IMR-90 (cell line): ENCODE results near the gene HCAR3. TPM values are rescaled to one million over a fixed set of nuclear protein-coding genes. Genes with fewer than 3 reads are reported as not detected.

Source experiments
- ATAC-seq: fragments of 200-7000 bp; cut with Tn5 transposase; 2 replicates; pipeline ENCODE4 v1.9.1; 2020; ENCODE audit warnings: low read depth, mild to moderate bottlenecking, moderate library complexity
- BruUV-seq: library from RNA; stranded (reverse); fragments of 400-500 nt; replicated peaks from 2 replicates; lab custom pipeline; 2021; lab: Mats Ljungman, UMichigan
- CTCF ChIA-PET: fragments of 300-600 bp; formaldehyde crosslinking; extraction: SDS; loops from one replicate; lab custom pipeline; 2021; ENCODE audit warnings: antibody characterized with exemption; lab: Yijun Ruan, JAX
- POLR2A ChIA-PET: fragments of 300-600 bp; sonication (Branson Sonifier 250); formaldehyde crosslinking; loops from one replicate; lab custom pipeline; 2022; ENCODE audit warnings: antibody characterized with exemption; ENCODE audit not compliant: unreplicated experiment; lab: Charles Lee
- DNase-seq: peaks from one replicate; pipeline ENCODE4 v3.0.0; 2013
- H2AFZ ChIP-seq: replicated peaks from 2 replicates; pipeline ENCODE3; 2013; ENCODE audit warnings: low read length, mild to moderate bottlenecking; ENCODE audit not compliant: poor library complexity
- H2AK5ac ChIP-seq: 2 replicates; pipeline ENCODE4 v1.6.1; 2013; ENCODE audit warnings: low read depth, low read length, inconsistent platforms
- H2AK9ac ChIP-seq: replicated peaks from 2 replicates; pipeline ENCODE3; 2013; ENCODE audit warnings: mild to moderate bottlenecking, low read depth, low read length, moderate library complexity; ENCODE audit not compliant: poor library complexity
- H2BK120ac ChIP-seq: 2 replicates; pipeline ENCODE4 v1.6.1; 2013; ENCODE audit warnings: low read depth, low read length, inconsistent platforms
- H2BK15ac ChIP-seq: 3 replicates; pipeline ENCODE4 v1.6.1; 2013; ENCODE audit warnings: low read depth, low read length, inconsistent platforms
- H2BK20ac ChIP-seq: 2 replicates; pipeline ENCODE4 v1.6.1; 2013; ENCODE audit warnings: low read depth, mild to moderate bottlenecking, inconsistent platforms, low read length, moderate library complexity
- H2BK5ac ChIP-seq: 2 replicates; pipeline ENCODE4 v1.6.1; 2013; ENCODE audit warnings: mild to moderate bottlenecking, low read depth, low read length, inconsistent platforms; ENCODE audit not compliant: poor library complexity, severe bottlenecking
- H3K14ac ChIP-seq: replicated peaks from 2 replicates; pipeline ENCODE4 v1.6.1; 2013; ENCODE audit warnings: low read depth, low read length, inconsistent platforms
- H3K18ac ChIP-seq: 2 replicates; pipeline ENCODE4 v1.6.1; 2013; ENCODE audit warnings: low read depth, low read length, control low read depth
- H3K23ac ChIP-seq: 2 replicates; pipeline ENCODE4 v1.6.1; 2013; ENCODE audit warnings: low read depth, low read length, inconsistent platforms
- H3K27ac ChIP-seq: 2 replicates; pipeline ENCODE4 v1.5.1; 2013; ENCODE audit warnings: mild to moderate bottlenecking, control low read depth, low read length; ENCODE audit not compliant: insufficient read depth
- H3K27me3 ChIP-seq: 2 replicates; pipeline ENCODE4 v1.6.1; 2013; ENCODE audit warnings: low read length; ENCODE audit not compliant: control insufficient read depth, insufficient read depth
- H3K36me3 ChIP-seq: 2 replicates; pipeline ENCODE4 v1.6.1; 2013; ENCODE audit warnings: low read length, mixed read lengths; ENCODE audit not compliant: control insufficient read depth, insufficient read depth
- H3K4ac ChIP-seq: 2 replicates; pipeline ENCODE4 v1.6.1; 2013; ENCODE audit warnings: low read depth, low read length, inconsistent platforms
- H3K4me1 ChIP-seq: 2 replicates; pipeline ENCODE4 v1.6.1; 2013; ENCODE audit warnings: low read length, mixed read lengths; ENCODE audit not compliant: control insufficient read depth, insufficient read depth
- H3K4me2 ChIP-seq: 2 replicates; pipeline ENCODE4 v1.6.1; 2013; ENCODE audit warnings: low read depth, mild to moderate bottlenecking, control low read depth, low read length, moderate library complexity
- H3K4me3 ChIP-seq: 2 replicates; pipeline ENCODE4 v1.5.1; 2013; ENCODE audit warnings: low read depth, mild to moderate bottlenecking, control low read depth, low read length, moderate library complexity; ENCODE audit not compliant: insufficient read depth
- H3K56ac ChIP-seq: 2 replicates; pipeline ENCODE4 v1.6.1; 2013; ENCODE audit warnings: low read length, inconsistent platforms; ENCODE audit not compliant: insufficient read depth; ENCODE audit errors: extremely low read depth
- H3K79me1 ChIP-seq, 2 experiments: 2 replicates each; pipeline ENCODE4 v1.6.1; 2013; ENCODE audit warnings: low read length in 2 of 2, inconsistent platforms in 1 of 2, low read depth in 1 of 2
- H3K9ac ChIP-seq: 2 replicates; pipeline ENCODE4 v1.6.1; 2013; ENCODE audit warnings: low read depth, low read length, control low read depth
- H3K9me1 ChIP-seq: 2 replicates; pipeline ENCODE4 v1.6.1; 2013; ENCODE audit warnings: low read length, inconsistent platforms; ENCODE audit not compliant: insufficient read depth
- H3K9me3 ChIP-seq: 2 replicates; pipeline ENCODE4 v1.6.1; 2013; ENCODE audit warnings: low read length; ENCODE audit not compliant: control insufficient read depth, insufficient read depth
- H4K20me1 ChIP-seq: 2 replicates; pipeline ENCODE4 v1.6.1; 2013; ENCODE audit warnings: low read length, inconsistent platforms; ENCODE audit not compliant: insufficient read depth
- H4K5ac ChIP-seq: 2 replicates; pipeline ENCODE4 v1.6.1; 2013; ENCODE audit warnings: mild to moderate bottlenecking, low read depth, low read length, control low read depth
- H4K8ac ChIP-seq, 2 experiments: 2 replicates each; pipeline ENCODE4 v1.6.1; 2013; ENCODE audit warnings: low read depth in 2 of 2, low read length in 2 of 2, control low read depth in 1 of 2, inconsistent platforms in 1 of 2
- H4K91ac ChIP-seq: 2 replicates; pipeline ENCODE4 v1.6.1; 2013; ENCODE audit warnings: low read depth, low read length, inconsistent platforms; ENCODE audit not compliant: insufficient read depth
- BHLHE40 ChIP-seq: fragments of 150-350 bp; IDR thresholded peaks from 2 replicates; pipeline ENCODE4 v1.6.1; 2016; ENCODE audit warnings: mild to moderate bottlenecking, low read depth, low read length
- CEBPB ChIP-seq: IDR thresholded peaks from 2 replicates; pipeline ENCODE4 v1.6.1; 2012; ENCODE audit warnings: low read depth, low read length, improper control_type of control experiment
- CHD1 ChIP-seq: IDR thresholded peaks from 2 replicates; pipeline ENCODE4 v1.6.1; 2012; ENCODE audit warnings: low read depth, low read length, improper control_type of control experiment
- FOS ChIP-seq: fragments of 150-350 bp; IDR thresholded peaks from 2 replicates; pipeline ENCODE4 v1.6.1; 2016; ENCODE audit warnings: low read depth, low read length
- MAFK ChIP-seq: IDR thresholded peaks from 2 replicates; pipeline ENCODE4 v1.6.1; 2012; ENCODE audit warnings: low read depth, low read length, improper control_type of control experiment
- MAZ ChIP-seq: IDR thresholded peaks from 2 replicates; pipeline ENCODE4 v1.6.1; 2012; ENCODE audit warnings: low read depth, mild to moderate bottlenecking, low read length, improper control_type of control experiment, moderate library complexity, borderline replicate concordance
- MXI1 ChIP-seq: IDR thresholded peaks from 2 replicates; pipeline ENCODE4 v1.6.1; 2012; ENCODE audit warnings: low read depth, mild to moderate bottlenecking, low read length, moderate library complexity, borderline replicate concordance
- NFE2L2 ChIP-seq: fragments of 150-350 bp; IDR thresholded peaks from 2 replicates; pipeline ENCODE4 v1.6.1; 2016; ENCODE audit warnings: low read depth, mild to moderate bottlenecking, low read length
- POLR2A ChIP-seq: IDR thresholded peaks from 2 replicates; pipeline ENCODE4 v1.6.1; 2012; ENCODE audit warnings: mild to moderate bottlenecking, low read depth, low read length
- RAD21 ChIP-seq: IDR thresholded peaks from 2 replicates; pipeline ENCODE4 v1.6.1; 2012; ENCODE audit warnings: low read length, improper control_type of control experiment
- RCOR1 ChIP-seq: IDR thresholded peaks from 2 replicates; pipeline ENCODE4 v1.6.1; 2012; ENCODE audit warnings: mild to moderate bottlenecking, low read length, improper control_type of control experiment; ENCODE audit not compliant: insufficient replicate concordance
- RFX5 ChIP-seq: IDR thresholded peaks from 2 replicates; pipeline ENCODE4 v1.8.0; 2012; ENCODE audit warnings: low read depth, mild to moderate bottlenecking, low read length, moderate library complexity
- SMC3 ChIP-seq: fragments of 150-350 bp; IDR thresholded peaks from 2 replicates; pipeline ENCODE4 v1.6.1; 2016; ENCODE audit warnings: low read depth, mild to moderate bottlenecking, antibody characterized with exemption, low read length, moderate library complexity
- WGBS, 2 experiments: methylation state at CpG; one replicate each; pipeline versions ENCODE4 v1.1.5 to v1.1.7; 2013; ENCODE audit warnings: missing lambda C conversion rate in 2 of 2; ENCODE audit not compliant: insufficient read length in 1 of 2; ENCODE audit errors: extremely low coverage in 2 of 2; 5-methylcytosine and 5-hydroxymethylcytosine counted together
- dilution Hi-C: fragments of 300-500 bp; cut with HindIII; formaldehyde crosslinking; loops from one replicate; pipeline ENCODE4 v1.14.3; 2018; ENCODE audit warnings: low sequenced_read_pairs; ENCODE audit not compliant: unreplicated experiment
- in situ Hi-C: fragments of 300-500 bp; cut with MboI; formaldehyde crosslinking; loops from 3 replicates; pipeline ENCODE4 v1.14.3; 2019; ENCODE audit warnings: low sequenced_read_pairs, inconsistent platforms, mixed read lengths
- intact Hi-C: fragments of 100-400 bp; cut with micrococcal nuclease; formaldehyde crosslinking; loops from 2 replicates; pipeline ENCODE4 v1.10.0; 2022
- polyA plus RNA-seq, 3 experiments: library from polyadenylated mRNA; depleted of rRNA; stranded (reverse); fragments of >200 nt; gene quantifications; 2 replicates each; pipeline ENCODE4 v1.2.3, GENCODE V29; 2012; ENCODE audit warnings: low replicate concordance in 1 of 3
- total RNA-seq: library from RNA; depleted of rRNA; stranded (reverse); fragments of >200 nt; gene quantifications from 2 replicates; pipeline ENCODE4 v1.2.3, GENCODE V29; 2012
- TF ChIP-seq, protein P1 (sequence below): conservative IDR thresholded peaks from 2 replicates; pipeline ENCODE4 v1.5.1; 2012; ENCODE audit warnings: mild to moderate bottlenecking, low read depth, low read length, improper control_type of control experiment
- TF ChIP-seq, protein P2 (sequence below): fragments of 150-350 bp; IDR thresholded peaks from 2 replicates; pipeline ENCODE4 v1.6.1; 2016; ENCODE audit warnings: low read depth, mild to moderate bottlenecking, low read length, moderate library complexity, borderline replicate concordance
- TF ChIP-seq, protein P3 (sequence below): fragments of 150-350 bp; IDR thresholded peaks from 2 replicates; pipeline ENCODE4 v1.6.1; 2017; ENCODE audit warnings: mild to moderate bottlenecking, antibody characterized with exemption, low read length, low read depth

Gene HCAR3
- total and polyA plus RNA-seq, 2 of the 4 experiments (the other 2 are of a cell fraction): not detected

DNA sequence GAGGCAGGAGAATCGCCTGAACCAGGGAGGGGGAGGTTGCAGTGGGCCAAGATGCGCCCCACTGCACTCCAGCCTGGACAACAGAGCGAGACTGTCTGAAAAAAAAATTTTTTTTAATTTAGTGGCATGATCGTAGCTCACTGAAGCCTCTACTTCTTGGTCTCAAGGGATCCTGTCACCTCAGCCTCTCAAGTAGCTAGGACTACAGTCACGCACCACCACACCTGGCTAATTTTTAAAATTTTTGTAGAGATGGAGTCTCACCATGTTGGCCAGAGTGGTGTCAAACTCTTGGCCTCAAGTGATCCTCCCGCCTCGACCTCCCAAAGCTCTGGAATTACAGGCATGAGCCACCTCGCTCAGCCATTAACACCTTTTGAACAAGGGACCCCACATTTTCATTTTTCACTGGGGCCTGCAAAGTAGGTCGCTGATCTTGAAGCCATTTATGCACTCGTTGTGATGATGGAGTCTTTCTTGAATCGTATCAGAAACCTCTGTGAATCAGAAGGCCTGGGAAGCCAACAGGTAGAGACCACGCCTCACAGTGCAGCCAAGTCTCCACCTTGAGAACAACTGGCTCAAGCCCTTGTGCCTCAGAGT is 8.1 kb upstream of the HCAR3 start:
- CTCF ChIA-PET: no interaction called here

More for the DNA sequence above, 8.1 kb upstream of the HCAR3 start:
- POLR2A ChIA-PET: no interaction called here
- Histone ChIP-seq H3K56ac (no peak overlapping the region), H3K9me1 (0 out of 2 replicates have a peak, but pooled peaks cover 3% of the 10 kb centered on the region), H3K4me3 (no peak overlapping the region), H2BK5ac (no peak overlapping the region), H4K5ac (no peak overlapping the region), H4K20me1 (no peaks in the 10 kb centered on the region), H4K91ac (no peak overlapping the region), H3K18ac (no peak overlapping the region), H3K4me1 (peaks cover 2% of the 10 kb centered on the region; the same call in 1 of the 2 replicates), H3K4me2 (no peak overlapping the region), H3K27me3 (peaks cover 19% of the 10 kb centered on the region), H3K9me3 (no peaks in the 10 kb centered on the region), H2AFZ (no peak overlapping the region), H3K36me3 (no peaks in the 10 kb centered on the region), H2BK20ac (no peak overlapping the region), H2BK15ac (no peak overlapping the region), H3K27ac (no peak overlapping the region), H2AK5ac (no peak overlapping the region), H4K8ac (no peak overlapping the region), H3K79me1 (no peaks in the 10 kb centered on the region), H3K14ac (no peak overlapping the region), H3K4ac (no peak overlapping the region), H2AK9ac (no peak overlapping the region), H2BK120ac (no peak overlapping the region), H3K9ac (no peak overlapping the region), H3K23ac (no peak overlapping the region)
- dilution Hi-C loops: no loop called here
- ATAC-seq (no peak), DNase-seq (no peak)
- TF ChIP-seq CHD1 (no peak), POLR2A (no peak), RCOR1 (no peak), CEBPB (no peak), MAFK (no peak), MXI1 (no peak), RFX5 (no peak), FOS (no peak), MAZ (no peak), SMC3 (no peak), BHLHE40 (no peak), NFE2L2 (no peak), RAD21 (no peak)
- TF ChIP-seq, protein P1, sequence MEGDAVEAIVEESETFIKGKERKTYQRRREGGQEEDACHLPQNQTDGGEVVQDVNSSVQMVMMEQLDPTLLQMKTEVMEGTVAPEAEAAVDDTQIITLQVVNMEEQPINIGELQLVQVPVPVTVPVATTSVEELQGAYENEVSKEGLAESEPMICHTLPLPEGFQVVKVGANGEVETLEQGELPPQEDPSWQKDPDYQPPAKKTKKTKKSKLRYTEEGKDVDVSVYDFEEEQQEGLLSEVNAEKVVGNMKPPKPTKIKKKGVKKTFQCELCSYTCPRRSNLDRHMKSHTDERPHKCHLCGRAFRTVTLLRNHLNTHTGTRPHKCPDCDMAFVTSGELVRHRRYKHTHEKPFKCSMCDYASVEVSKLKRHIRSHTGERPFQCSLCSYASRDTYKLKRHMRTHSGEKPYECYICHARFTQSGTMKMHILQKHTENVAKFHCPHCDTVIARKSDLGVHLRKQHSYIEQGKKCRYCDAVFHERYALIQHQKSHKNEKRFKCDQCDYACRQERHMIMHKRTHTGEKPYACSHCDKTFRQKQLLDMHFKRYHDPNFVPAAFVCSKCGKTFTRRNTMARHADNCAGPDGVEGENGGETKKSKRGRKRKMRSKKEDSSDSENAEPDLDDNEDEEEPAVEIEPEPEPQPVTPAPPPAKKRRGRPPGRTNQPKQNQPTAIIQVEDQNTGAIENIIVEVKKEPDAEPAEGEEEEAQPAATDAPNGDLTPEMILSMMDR: no peak
- TF ChIP-seq, protein P2, sequence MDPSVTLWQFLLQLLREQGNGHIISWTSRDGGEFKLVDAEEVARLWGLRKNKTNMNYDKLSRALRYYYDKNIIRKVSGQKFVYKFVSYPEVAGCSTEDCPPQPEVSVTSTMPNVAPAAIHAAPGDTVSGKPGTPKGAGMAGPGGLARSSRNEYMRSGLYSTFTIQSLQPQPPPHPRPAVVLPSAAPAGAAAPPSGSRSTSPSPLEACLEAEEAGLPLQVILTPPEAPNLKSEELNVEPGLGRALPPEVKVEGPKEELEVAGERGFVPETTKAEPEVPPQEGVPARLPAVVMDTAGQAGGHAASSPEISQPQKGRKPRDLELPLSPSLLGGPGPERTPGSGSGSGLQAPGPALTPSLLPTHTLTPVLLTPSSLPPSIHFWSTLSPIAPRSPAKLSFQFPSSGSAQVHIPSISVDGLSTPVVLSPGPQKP: no peak
- TF ChIP-seq, protein P3, sequence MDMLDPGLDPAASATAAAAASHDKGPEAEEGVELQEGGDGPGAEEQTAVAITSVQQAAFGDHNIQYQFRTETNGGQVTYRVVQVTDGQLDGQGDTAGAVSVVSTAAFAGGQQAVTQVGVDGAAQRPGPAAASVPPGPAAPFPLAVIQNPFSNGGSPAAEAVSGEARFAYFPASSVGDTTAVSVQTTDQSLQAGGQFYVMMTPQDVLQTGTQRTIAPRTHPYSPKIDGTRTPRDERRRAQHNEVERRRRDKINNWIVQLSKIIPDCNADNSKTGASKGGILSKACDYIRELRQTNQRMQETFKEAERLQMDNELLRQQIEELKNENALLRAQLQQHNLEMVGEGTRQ: no peak
- intact Hi-C loops: no loop called here
- in situ Hi-C loops: no loop called here
- no TSS peak for BruUV-seq
- WGBS, 2 experiments: 77% methylated on average over 7 of the region's 12 CpGs; no CpG with 5 or more reads in 1 of the 2 experiments
